A549 (cell line): ENCODE measurements around the gene STPG4. TPM values are rescaled to one million over a fixed set of nuclear protein-coding genes. Genes with fewer than 3 reads are reported as not detected.

Experiments
- ATAC-seq, 2 experiments: fragments of 200-7000 bp in 1 of 2; fragments of >200 bp in 1 of 2; cut with Nextera tagmentation in 1 of 2; cut with Tn5 transposase in 1 of 2; 3 replicates each; pipeline versions ENCODE4 v1.8.0 to v1.9.1; 2018 to 2020; ENCODE audit warnings: mild to moderate bottlenecking in 1 of 2, moderate library complexity in 1 of 2
- CTCF ChIA-PET: fragments of 300-600 bp; sonication (Branson Sonifier 250); formaldehyde crosslinking; extraction: SDS; loops from one replicate; lab custom pipeline; 2021; ENCODE audit warnings: antibody characterized with exemption, inconsistent platforms; lab: Yijun Ruan, JAX
- POLR2A ChIA-PET: fragments of 350-600 bp; formaldehyde crosslinking; extraction: SDS; loops from one replicate; lab custom pipeline; 2021; ENCODE audit warnings: antibody characterized with exemption, inconsistent platforms; lab: Yijun Ruan, JAX
- DNase-seq, 2 experiments: peaks; one replicate each; pipeline versions ENCODE4 v3.0.0 to v3.0.0-alpha.2; 2011 to 2016; ENCODE audit warnings: low read depth in 1 of 2, low spot score in 1 of 2
- FAIRE-seq: peaks from 2 replicates; lab custom pipeline; 2011; peaks lifted over from hg19 to GRCh38; lab: Jason Lieb, UNC
- H3K27ac ChIP-seq, 2 experiments: fragments of >200 bp; sonication (Bioruptor Twin); formaldehyde crosslinking; 3 replicates each; pipeline ENCODE4 v1.5.1; 2016 to 2017
- H3K4me1 ChIP-seq: fragments of >200 bp; sonication (Bioruptor Twin); formaldehyde crosslinking; 3 replicates; pipeline ENCODE4 v1.6.1; 2016
- H3K4me2 ChIP-seq: fragments of >200 bp; sonication (Bioruptor Twin); formaldehyde crosslinking; 3 replicates; pipeline ENCODE4 v1.6.1; 2016
- H3K4me3 ChIP-seq: fragments of >200 bp; sonication (Bioruptor Twin); formaldehyde crosslinking; 3 replicates; pipeline ENCODE4 v1.5.1; 2016
- H3K9me3 ChIP-seq: fragments of >200 bp; sonication (Bioruptor Twin); formaldehyde crosslinking; 3 replicates; pipeline ENCODE4 v1.6.1; 2016
- CBX2 ChIP-seq: fragments of 200-600 bp; sonication (generic); IDR thresholded peaks from 2 replicates; pipeline ENCODE4 v1.6.1; 2016; ENCODE audit warnings: low read depth, mild to moderate bottlenecking, borderline replicate concordance
- EP300 ChIP-seq, 2 experiments: fragments of >200 bp; sonication (Bioruptor Twin); formaldehyde crosslinking; IDR thresholded peaks; 2 replicates in 1 of 2; 3 replicates in 1 of 2; pipeline ENCODE4 v1.6.1; 2016 to 2017
- ESRRA ChIP-seq: fragments of 150-350 bp; IDR thresholded peaks from 2 replicates; pipeline ENCODE4 v1.6.1; 2014; ENCODE audit warnings: mild to moderate bottlenecking, low read length, borderline replicate concordance
- FOXS1 ChIP-seq: fragments of 250-450 bp; sonication (Bioruptor Pico); IDR thresholded peaks from 2 replicates; pipeline ENCODE4 v1.5.0; 2020; ENCODE audit warnings: mild to moderate bottlenecking, moderate library complexity
- GATA3 ChIP-seq: IDR thresholded peaks from 2 replicates; pipeline ENCODE4 v1.6.1; 2012; ENCODE audit warnings: borderline replicate concordance
- HDAC2 ChIP-seq: fragments of 200-600 bp; sonication (generic); IDR thresholded peaks from 2 replicates; pipeline ENCODE4 v1.6.1; 2016
- HES2 ChIP-seq: fragments of >200 bp; sonication (Bioruptor Twin); formaldehyde crosslinking; IDR thresholded peaks from 2 replicates; pipeline ENCODE4 v1.6.1; 2016
- HOXB13 ChIP-seq: fragments of 250-450 bp; sonication (Bioruptor Pico); IDR thresholded peaks from 2 replicates; pipeline ENCODE4 v1.5.0; 2020; ENCODE audit warnings: low read depth, mild to moderate bottlenecking, moderate library complexity
- JUNB ChIP-seq: fragments of >200 bp; sonication (Bioruptor Twin); formaldehyde crosslinking; IDR thresholded peaks from 2 replicates; pipeline ENCODE4 v1.6.1; 2016
- KDM5A ChIP-seq: fragments of 200-600 bp; sonication (generic); IDR thresholded peaks from 2 replicates; pipeline ENCODE4 v1.6.1; 2016; ENCODE audit warnings: antibody characterized with exemption, mild to moderate bottlenecking
- MAFK ChIP-seq: fragments of 450-650 bp; IDR thresholded peaks from 2 replicates; pipeline ENCODE4 v1.6.1; 2014; ENCODE audit not compliant: partially characterized antibody
- MYC ChIP-seq: IDR thresholded peaks from 2 replicates; pipeline ENCODE4 v1.6.1; 2012; ENCODE audit warnings: mild to moderate bottlenecking, inconsistent platforms, low read length, improper control_type of control experiment, borderline replicate concordance
- NPAS2 ChIP-seq: fragments of 250-450 bp; sonication (Bioruptor Pico); IDR thresholded peaks from 2 replicates; pipeline ENCODE4 v1.8.0; 2022; ENCODE audit warnings: mild to moderate bottlenecking, moderate library complexity, borderline replicate concordance
- PHF8 ChIP-seq: fragments of 200-600 bp; sonication (generic); IDR thresholded peaks from 2 replicates; pipeline ENCODE4 v1.6.1; 2016; ENCODE audit warnings: low read depth, mild to moderate bottlenecking, antibody characterized with exemption, moderate library complexity, borderline replicate concordance
- POLR2AphosphoS2 ChIP-seq: conservative IDR thresholded peaks from 2 replicates; pipeline ENCODE4 v1.6.1; 2012; ENCODE audit warnings: low read length, improper control_type of control experiment, inconsistent platforms
- RARB ChIP-seq: fragments of 250-450 bp; sonication (Bioruptor Pico); IDR thresholded peaks from 2 replicates; pipeline ENCODE4 v1.8.0; 2021; ENCODE audit warnings: mild to moderate bottlenecking, moderate library complexity
- RFX5 ChIP-seq: fragments of 450-650 bp; IDR thresholded peaks from 2 replicates; pipeline ENCODE4 v1.7.1; 2014; ENCODE audit warnings: antibody characterized with exemption, mild to moderate bottlenecking, moderate library complexity
- RNF2 ChIP-seq: fragments of 200-600 bp; sonication (generic); IDR thresholded peaks from 2 replicates; pipeline ENCODE4 v1.6.1; 2016; ENCODE audit warnings: low read depth, mild to moderate bottlenecking, antibody characterized with exemption, moderate library complexity, borderline replicate concordance
- SMC3 ChIP-seq: fragments of >200 bp; sonication (Bioruptor Twin); formaldehyde crosslinking; IDR thresholded peaks from 3 replicates; pipeline ENCODE4 v1.6.1; 2018; ENCODE audit warnings: inconsistent platforms
- SREBF2 ChIP-seq: fragments of 450-650 bp; IDR thresholded peaks from 2 replicates; pipeline ENCODE4 v1.6.1; 2014; ENCODE audit warnings: mild to moderate bottlenecking, moderate library complexity
- ZC3H11A ChIP-seq: fragments of 450-650 bp; IDR thresholded peaks from 2 replicates; pipeline ENCODE4 v1.6.1; 2014; ENCODE audit warnings: antibody characterized with exemption, mild to moderate bottlenecking
- ZNF302 ChIP-seq: fragments of 250-450 bp; sonication (Bioruptor Pico); IDR thresholded peaks from 2 replicates; pipeline ENCODE4 v1.9.0; 2021; ENCODE audit warnings: inconsistent platforms, mild to moderate bottlenecking, moderate library complexity
- WGBS: methylation state at CpG from one replicate; pipeline ENCODE4 v1.1.6; 2017; ENCODE audit errors: missing lambda C conversion rate; 5-methylcytosine and 5-hydroxymethylcytosine counted together
- polyA plus RNA-seq, 4 experiments: library from polyadenylated mRNA; depleted of rRNA in 3 of 4; stranded (reverse); fragments of >200 nt; fragmentation: RNase III in 1 of 4; extraction: RNeasy Plus Mini Kit Qiagen cat#74134 plus additional on column Dnase treatment in 1 of 4; gene quantifications; 2 replicates in 3 of 4; 3 replicates in 1 of 4; pipeline ENCODE4 v1.2.3, GENCODE V29; 2011 to 2017
- TF ChIP-seq, protein P1 (sequence below): fragments of >200 bp; sonication (Bioruptor Twin); formaldehyde crosslinking; IDR thresholded peaks from 3 replicates; pipeline ENCODE4 v1.5.1; 2016
- TF ChIP-seq, protein P2 (sequence below): IDR thresholded peaks from 2 replicates; pipeline ENCODE4 v1.6.1; 2012
- TF ChIP-seq, protein P3 (sequence below): fragments of >200 bp; sonication (Bioruptor Twin); formaldehyde crosslinking; IDR thresholded peaks from 3 replicates; pipeline ENCODE4 v1.6.1; 2016

Gene STPG4
- polyA plus RNA-seq, 2 of the 4 experiments (the other 2 are of a cell fraction) = 0.05 to 0.13 TPM

DNA sequence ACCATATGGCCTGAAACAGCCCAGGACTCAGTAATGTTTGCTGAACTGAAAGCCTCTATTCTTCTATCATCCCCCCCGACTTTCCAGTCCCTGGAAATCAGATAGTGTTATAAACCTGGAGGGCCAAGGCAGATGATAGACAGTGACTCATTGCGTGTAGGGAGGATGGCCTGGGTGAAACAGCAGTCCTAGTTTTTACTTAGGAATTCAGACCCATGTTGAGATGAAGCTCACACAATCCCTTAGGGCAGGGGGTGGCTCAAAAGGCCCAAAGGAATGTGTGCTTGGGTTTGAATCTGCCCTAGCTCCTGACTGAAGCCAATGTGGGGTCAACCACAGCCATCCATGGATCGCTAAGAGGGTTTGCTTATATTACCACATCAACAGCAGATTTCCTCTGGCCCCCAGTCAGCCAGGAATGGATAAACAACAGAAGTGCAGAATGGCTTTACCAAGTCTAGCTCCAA is 43.9 kb upstream of the STPG4 start (continued):
- TF ChIP-seq NPAS2 (CRISPR knock-in tag) (no peak), CBX2 (no peak), ZNF302 (CRISPR knock-in tag) (no peak), POLR2AphosphoS2 (no peak), RARB (CRISPR knock-in tag) (no peak)
- TF ChIP-seq, protein P1, sequence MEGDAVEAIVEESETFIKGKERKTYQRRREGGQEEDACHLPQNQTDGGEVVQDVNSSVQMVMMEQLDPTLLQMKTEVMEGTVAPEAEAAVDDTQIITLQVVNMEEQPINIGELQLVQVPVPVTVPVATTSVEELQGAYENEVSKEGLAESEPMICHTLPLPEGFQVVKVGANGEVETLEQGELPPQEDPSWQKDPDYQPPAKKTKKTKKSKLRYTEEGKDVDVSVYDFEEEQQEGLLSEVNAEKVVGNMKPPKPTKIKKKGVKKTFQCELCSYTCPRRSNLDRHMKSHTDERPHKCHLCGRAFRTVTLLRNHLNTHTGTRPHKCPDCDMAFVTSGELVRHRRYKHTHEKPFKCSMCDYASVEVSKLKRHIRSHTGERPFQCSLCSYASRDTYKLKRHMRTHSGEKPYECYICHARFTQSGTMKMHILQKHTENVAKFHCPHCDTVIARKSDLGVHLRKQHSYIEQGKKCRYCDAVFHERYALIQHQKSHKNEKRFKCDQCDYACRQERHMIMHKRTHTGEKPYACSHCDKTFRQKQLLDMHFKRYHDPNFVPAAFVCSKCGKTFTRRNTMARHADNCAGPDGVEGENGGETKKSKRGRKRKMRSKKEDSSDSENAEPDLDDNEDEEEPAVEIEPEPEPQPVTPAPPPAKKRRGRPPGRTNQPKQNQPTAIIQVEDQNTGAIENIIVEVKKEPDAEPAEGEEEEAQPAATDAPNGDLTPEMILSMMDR = no peak

DNA sequence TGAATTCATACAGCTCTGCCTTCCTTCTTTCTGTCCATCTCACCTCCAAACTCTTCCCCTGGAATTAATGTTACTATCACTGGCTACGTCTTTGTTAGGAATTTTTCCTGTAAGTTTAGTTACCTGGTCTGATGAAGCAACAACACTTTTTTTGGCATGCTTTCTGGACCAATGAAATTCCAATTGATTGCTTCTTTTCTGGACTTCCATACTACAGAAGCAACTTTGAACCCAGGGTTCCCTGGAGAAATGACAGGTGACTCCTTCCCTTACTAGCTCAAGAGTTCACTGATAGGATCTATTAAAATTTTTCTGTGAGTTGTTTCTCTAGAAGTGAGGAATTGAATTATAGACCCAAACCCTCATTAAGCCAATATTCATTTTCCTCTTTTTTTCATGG is 41.4 kb upstream of the STPG4 start:
- TF ChIP-seq SMC3 (no peak), HDAC2 (no peak), EP300 (IDR thresholded peaks at IDR 0.05) (no peak), ZC3H11A (no peak), RNF2 (no peak), RFX5 (no peak), SREBF2 (no peak), CBX2 (no peak), ESRRA (no peak), MAFK (no peak), HOXB13 (CRISPR knock-in tag) (no peak), KDM5A (no peak), HES2 (no peak), GATA3 (no peak), FOXS1 (CRISPR knock-in tag) (no peak), ZNF302 (CRISPR knock-in tag) (no peak), MYC (no peak), PHF8 (no peak), JUNB (no peak)
- TF ChIP-seq, protein P2, sequence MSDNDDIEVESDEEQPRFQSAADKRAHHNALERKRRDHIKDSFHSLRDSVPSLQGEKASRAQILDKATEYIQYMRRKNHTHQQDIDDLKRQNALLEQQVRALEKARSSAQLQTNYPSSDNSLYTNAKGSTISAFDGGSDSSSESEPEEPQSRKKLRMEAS = no peak
- ATAC-seq (no peak), FAIRE-seq (no peak), DNase-seq (no peak)
- Histone ChIP-seq H3K4me1 (peaks cover 78% of the 10 kb centered on the region), H3K4me2 (no peak overlapping the region), H3K27ac (peak overlapping the region; percentile 94; a peak in 5 of 6 replicates), H3K4me3 (no peak overlapping the region), H3K9me3 (no peaks in the 10 kb centered on the region)
- CTCF ChIA-PET = interaction anchor here (1.2 to 2.2 kb wide), 6 partner anchors 20 to 181 kb away, joined by 3 to 7 read pairs (median 5); no protein-coding TSS in a partner anchor
- 83% methylated on average over 1 of the region's 1 CpG for WGBS
- POLR2A ChIA-PET = no interaction called here

DNA sequence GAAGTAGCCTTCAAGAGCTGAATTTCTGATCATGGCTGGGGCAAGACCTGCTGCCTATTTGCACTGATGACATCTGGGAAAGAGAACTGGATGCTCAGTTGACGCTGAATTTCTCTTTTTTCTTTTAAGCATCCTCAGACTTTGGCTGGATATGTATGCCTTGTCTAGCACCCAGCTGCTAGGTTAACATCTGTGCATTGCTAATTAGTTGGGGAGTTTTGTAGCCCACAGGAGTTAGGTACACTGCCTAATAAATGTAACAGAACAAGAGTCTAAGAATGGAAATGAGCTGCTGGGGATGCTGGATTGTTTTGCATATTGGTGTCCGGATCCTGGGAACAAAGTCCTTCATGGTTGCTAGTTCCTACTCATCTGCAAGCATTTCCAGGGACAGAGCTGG is 40.9 kb upstream of the STPG4 start:
- ATAC-seq (no peak), DNase-seq (no peak), FAIRE-seq (no peak)
- peaks cover 78% of the 10 kb centered on the region for H3K4me1 ChIP-seq
- WGBS = 95% methylated on average over 2 of the region's 2 CpGs
- no peaks in the 10 kb centered on the region for H3K9me3 ChIP-seq
- H3K27ac ChIP-seq = peak overlapping the region; percentile 94
- CTCF ChIA-PET = interaction anchor here (0.7 to 2.5 kb wide), 10 partner anchors 15 to 207 kb away, joined by 3 to 11 read pairs (median 3); no protein-coding TSS in a partner anchor
- POLR2A ChIA-PET = no interaction called here
- H3K4me2 ChIP-seq = no peak overlapping the region; the same call in 2 of the 3 replicates
- H3K4me3 ChIP-seq = no peak overlapping the region
- TF ChIP-seq, protein P3, sequence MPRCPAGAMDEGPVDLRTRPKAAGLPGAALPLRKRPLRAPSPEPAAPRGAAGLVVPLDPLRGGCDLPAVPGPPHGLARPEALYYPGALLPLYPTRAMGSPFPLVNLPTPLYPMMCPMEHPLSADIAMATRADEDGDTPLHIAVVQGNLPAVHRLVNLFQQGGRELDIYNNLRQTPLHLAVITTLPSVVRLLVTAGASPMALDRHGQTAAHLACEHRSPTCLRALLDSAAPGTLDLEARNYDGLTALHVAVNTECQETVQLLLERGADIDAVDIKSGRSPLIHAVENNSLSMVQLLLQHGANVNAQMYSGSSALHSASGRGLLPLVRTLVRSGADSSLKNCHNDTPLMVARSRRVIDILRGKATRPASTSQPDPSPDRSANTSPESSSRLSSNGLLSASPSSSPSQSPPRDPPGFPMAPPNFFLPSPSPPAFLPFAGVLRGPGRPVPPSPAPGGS = no peak
